Ascending aorta (tissue), 2 donors: ENCODE results near the gene CLN6. TPM values are rescaled to one million over a fixed set of nuclear protein-coding genes. Genes with fewer than 3 reads are reported as not detected.

Source experiments
- DNase-seq, 2 donors: peaks; one replicate each; pipeline ENCODE4 v3.0.0-alpha.2; 2019; ENCODE audit warnings: low spot score in 2 of 2
- H3K27ac ChIP-seq, 2 donors: fragments of 200-600 bp; sonication (generic); one replicate each; pipeline ENCODE4 v1.5.1; 2016 to 2017; ENCODE audit warnings: mild to moderate bottlenecking in 1 of 2
- H3K27me3 ChIP-seq: fragments of 200-600 bp; sonication (generic); one replicate; pipeline ENCODE4 v1.5.1; 2017
- H3K36me3 ChIP-seq, 2 donors: fragments of 200-600 bp; sonication (generic); one replicate each; pipeline ENCODE4 v1.5.1; 2016
- H3K4me1 ChIP-seq, 2 donors: fragments of 200-600 bp; sonication (generic); one replicate each; pipeline ENCODE4 v1.5.1; 2016 to 2017; ENCODE audit warnings: mild to moderate bottlenecking in 1 of 2
- H3K4me3 ChIP-seq, 2 donors: fragments of 200-600 bp; sonication (generic); one replicate each; pipeline ENCODE4 v1.5.1; 2016 to 2017; ENCODE audit warnings: mild to moderate bottlenecking in 1 of 2
- H3K9me3 ChIP-seq, 2 donors: fragments of 200-600 bp; sonication (generic); one replicate each; pipeline ENCODE4 v1.5.1; 2016
- CTCF ChIP-seq, 3 experiments: fragments of 200-600 bp in 2 of 3; fragments of 450-650 bp in 1 of 3; sonication (generic) in 2 of 3; IDR thresholded peaks; one replicate each; pipeline ENCODE4 v1.5.1; 2016 to 2019; ENCODE audit warnings: antibody characterized with exemption in 3 of 3, mild to moderate bottlenecking in 1 of 3, moderate library complexity in 1 of 3
- intact Hi-C: fragments of 100-400 bp; cut with DNase I; formaldehyde crosslinking; loops from one replicate; pipeline ENCODE4 v1.15.1; 2023
- total RNA-seq: library from RNA; depleted of rRNA; stranded (reverse); fragments of >200 nt; gene quantifications from one replicate; pipeline ENCODE4 v1.1.0, GENCODE V29; 2016

The CLN6 gene
- total RNA-seq, 1 donor from 2014 or later, result 6.4 TPM

DNA sequence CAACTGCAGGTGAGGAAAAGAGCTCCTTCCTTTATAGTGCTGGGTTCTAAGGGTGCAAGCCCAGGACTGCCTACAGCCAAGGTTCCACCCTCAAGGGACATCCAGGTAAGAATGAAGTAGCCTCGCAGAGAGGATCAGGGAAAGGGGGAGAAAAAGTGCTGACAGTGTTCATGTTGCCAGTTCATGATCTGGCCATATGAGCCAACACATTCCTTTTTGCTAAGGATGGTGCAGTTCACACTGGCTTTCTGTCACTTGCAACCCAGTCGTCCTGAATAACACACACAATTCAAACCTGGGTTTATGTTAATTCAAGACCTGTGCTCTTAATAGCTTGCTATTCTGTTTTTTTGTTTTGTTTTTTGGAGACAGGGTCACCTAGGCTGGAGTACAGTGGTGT is 9.0 kb downstream of the CLN6 start:
- intact Hi-C loops, result no loop called here
- no peaks in the 10 kb centered on the region for H3K27me3 ChIP-seq
- DNase-seq, result peak in 1 of 2 donors; percentile 7

DNA sequence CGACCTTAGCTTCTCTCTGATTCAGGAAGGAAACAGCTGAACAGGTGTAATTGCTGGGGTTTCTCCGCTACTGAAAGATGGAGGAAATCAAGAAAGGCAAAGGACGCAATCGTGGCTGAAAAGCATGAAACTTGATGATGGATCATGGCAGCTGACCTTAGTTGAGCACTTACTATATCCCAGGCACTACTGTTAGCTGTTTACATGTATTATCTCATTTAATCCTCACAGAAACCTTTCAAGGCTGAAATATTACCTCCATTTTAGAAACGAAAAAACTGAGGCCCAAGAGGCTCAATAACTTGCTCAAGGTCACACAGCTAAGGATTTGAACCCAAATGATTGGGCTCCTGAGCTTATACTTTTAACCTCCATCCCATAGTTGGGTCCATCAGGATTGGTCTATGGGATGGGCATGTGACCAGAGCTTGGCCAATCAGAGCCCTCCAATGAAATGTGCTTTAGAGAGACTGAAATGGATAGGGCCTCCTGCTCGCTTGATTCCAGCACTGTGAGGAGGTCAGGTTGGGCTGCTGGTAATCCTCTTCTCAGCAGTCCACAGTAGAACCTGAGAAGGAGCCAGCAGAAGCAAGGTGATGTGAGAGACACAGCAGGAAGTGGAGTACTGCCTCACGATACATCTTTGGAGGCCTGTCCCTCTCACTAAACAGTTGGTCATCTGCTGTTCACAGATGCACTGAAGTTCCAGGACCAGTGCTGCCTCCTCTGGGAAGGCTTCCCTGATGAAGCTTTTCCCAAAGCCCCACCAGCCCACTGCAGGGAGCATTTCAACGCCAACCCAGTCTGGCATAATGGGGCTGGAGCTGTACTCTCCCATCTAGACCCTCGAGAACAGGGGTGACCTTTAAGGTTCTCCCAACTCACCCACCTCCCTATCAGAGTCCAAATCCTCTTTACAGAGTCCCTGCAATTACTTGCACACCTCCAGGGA is 10.4 kb downstream of the CLN6 start:
- Histone ChIP-seq H3K4me1 (no peaks in the 10 kb centered on the region), H3K4me3 (no peak overlapping the region), H3K36me3 (peaks cover 0 to 4% of the 10 kb centered on the region in 2 donors), H3K27ac (no peak overlapping the region), H3K27me3 (no peaks in the 10 kb centered on the region), H3K9me3 (no peaks in the 10 kb centered on the region)
- peak in 1 of 2 donors; percentile 30 for DNase-seq
- no peak for TF ChIP-seq CTCF (IDR thresholded peaks at IDR 0.05)
- intact Hi-C loops, result no loop called here

More for the DNA sequence above, 9.0 kb downstream of the CLN6 start:
- Histone ChIP-seq H3K27ac (no peak overlapping the region), H3K9me3 (no peaks in the 10 kb centered on the region), H3K36me3 (peaks cover 0 to 4% of the 10 kb centered on the region in 2 donors), H3K4me3 (no peak overlapping the region), H3K4me1 (no peaks in the 10 kb centered on the region)
- no peak for TF ChIP-seq CTCF (IDR thresholded peaks at IDR 0.05)

GRCh38 chr15:68218331-68218730 is 11.2 kb downstream of the CLN6 start:
- H3K27ac ChIP-seq, result no peak overlapping the region
- no peaks in the 10 kb centered on the region for H3K27me3 ChIP-seq
- no peak overlapping the region for H3K4me3 ChIP-seq
- peak in 1 of 2 donors; percentile 25 for DNase-seq
- no peak for TF ChIP-seq CTCF (IDR thresholded peaks at IDR 0.05)
- no peaks in the 10 kb centered on the region for H3K4me1 ChIP-seq
- intact Hi-C loops, result no loop called here
- peaks cover 0 to 4% of the 10 kb centered on the region in 2 donors for H3K36me3 ChIP-seq
- H3K9me3 ChIP-seq, result no peaks in the 10 kb centered on the region

GRCh38 chr15:68217341-68217740 is 12.2 kb downstream of the CLN6 start:
- H3K36me3 ChIP-seq, result peaks cover 0 to 4% of the 10 kb centered on the region in 2 donors
- intact Hi-C loops, result no loop called here
- no peak overlapping the region for H3K27ac ChIP-seq
- H3K9me3 ChIP-seq, result no peaks in the 10 kb centered on the region
- no peak overlapping the region for H3K4me3 ChIP-seq
- peak in 1 of 2 donors; percentile 33 for DNase-seq
- H3K27me3 ChIP-seq, result no peaks in the 10 kb centered on the region
- no peaks in the 10 kb centered on the region for H3K4me1 ChIP-seq
- TF ChIP-seq CTCF (IDR thresholded peaks at IDR 0.05), result no peak

DNA sequence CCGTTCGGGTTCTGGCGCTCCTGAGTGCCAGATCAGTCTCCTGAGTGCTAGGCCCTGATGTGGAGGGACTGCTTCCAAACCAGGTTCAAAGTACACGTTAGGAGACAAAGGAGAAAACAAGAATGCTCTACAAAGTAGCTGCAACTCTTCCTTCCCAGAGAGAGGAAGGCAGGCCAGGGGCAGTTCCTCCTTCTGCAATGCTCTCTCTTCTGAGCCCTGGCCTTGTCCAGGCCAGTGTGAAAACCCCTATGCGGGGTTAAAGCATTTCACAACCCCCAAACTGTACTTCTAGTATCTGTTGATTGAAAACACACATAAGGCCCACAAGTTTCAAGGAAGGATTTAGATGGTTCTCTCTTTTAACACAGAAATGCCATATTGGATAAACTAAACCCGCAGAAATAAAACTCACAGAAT is 14.7 kb downstream of the CLN6 start:
- Histone ChIP-seq H3K36me3 (peaks cover 0 to 4% of the 10 kb centered on the region in 2 donors), H3K4me1 (peaks cover 3 to 10% of the 10 kb centered on the region in 2 donors), H3K4me3 (no peak overlapping the region), H3K9me3 (no peaks in the 10 kb centered on the region), H3K27me3 (no peaks in the 10 kb centered on the region), H3K27ac (no peak overlapping the region)
- peak in 1 of 2 donors; percentile 49 for DNase-seq
- intact Hi-C loops, result loop anchor here (5.0 kb wide), 1 partner anchor 58 kb away; no protein-coding TSS in a partner anchor
- no peak for TF ChIP-seq CTCF (IDR thresholded peaks at IDR 0.05)
